Hepatocyte (in vitro differentiated cells): ENCODE measurements around the gene TBCEL. TPM values are rescaled to one million over a fixed set of nuclear protein-coding genes. Genes with fewer than 3 reads are reported as not detected.

Experiments used
- DNase-seq: peaks from one replicate; pipeline ENCODE4 v3.0.0-alpha.2; 2016; ENCODE audit warnings: low spot score
- H2AFZ ChIP-seq: fragments of 200-600 bp; sonication (generic); 2 replicates; pipeline ENCODE4 v1.6.0; 2016; ENCODE audit warnings: antibody characterized with exemption, mild to moderate bottlenecking
- H3K27ac ChIP-seq: fragments of 200-600 bp; sonication (generic); 2 replicates; pipeline ENCODE4 v1.5.1; 2016; ENCODE audit warnings: mild to moderate bottlenecking
- H3K27me3 ChIP-seq: fragments of 200-600 bp; sonication (generic); 2 replicates; pipeline ENCODE4 v1.6.1; 2016
- H3K36me3 ChIP-seq: fragments of 200-600 bp; sonication (generic); replicated peaks from 2 replicates; pipeline ENCODE4 v1.5.1; 2016; ENCODE audit warnings: low read depth; ENCODE audit not compliant: insufficient read depth
- H3K4me1 ChIP-seq: fragments of 200-600 bp; sonication (generic); 2 replicates; pipeline ENCODE4 v1.5.1; 2016; ENCODE audit warnings: mild to moderate bottlenecking, moderate library complexity; ENCODE audit not compliant: insufficient read depth
- H3K4me2 ChIP-seq: fragments of 200-600 bp; sonication (generic); 2 replicates; pipeline ENCODE4 v1.6.0; 2016
- H3K4me3 ChIP-seq: fragments of 200-600 bp; sonication (generic); 2 replicates; pipeline ENCODE4 v1.5.1; 2016; ENCODE audit warnings: mild to moderate bottlenecking
- H3K79me2 ChIP-seq: fragments of 200-600 bp; sonication (generic); 2 replicates; pipeline ENCODE4 v1.6.0; 2017; ENCODE audit warnings: mild to moderate bottlenecking
- H3K9me2 ChIP-seq: fragments of 200-600 bp; sonication (generic); replicated peaks from 2 replicates; pipeline ENCODE4 v1.6.0; 2017; ENCODE audit warnings: mild to moderate bottlenecking; ENCODE audit not compliant: insufficient read depth
- H3K9me3 ChIP-seq: fragments of 200-600 bp; sonication (generic); 2 replicates; pipeline ENCODE4 v1.5.1; 2016; ENCODE audit warnings: low read depth, mild to moderate bottlenecking
- H4K20me1 ChIP-seq: fragments of 200-600 bp; sonication (generic); 2 replicates; pipeline ENCODE4 v1.6.0; 2016; ENCODE audit warnings: mild to moderate bottlenecking; ENCODE audit not compliant: insufficient read depth, poor library complexity, severe bottlenecking
- EZH2 ChIP-seq: fragments of 200-600 bp; sonication (generic); IDR thresholded peaks from 2 replicates; pipeline ENCODE4 v1.6.1; 2016; ENCODE audit warnings: antibody characterized with exemption, mild to moderate bottlenecking, borderline replicate concordance
- EZH2phosphoT487 ChIP-seq: fragments of 200-600 bp; sonication (generic); IDR thresholded peaks from one replicate; pipeline ENCODE4 v1.6.1; 2018; ENCODE audit warnings: antibody characterized with exemption, mild to moderate bottlenecking, low read depth, moderate library complexity; ENCODE audit not compliant: unreplicated experiment, severe bottlenecking
- WGBS: methylation state at CpG from one replicate; pipeline ENCODE4 v1.1.6; 2016; ENCODE audit warnings: low lambda C conversion rate; ENCODE audit errors: missing lambda C conversion rate; 5-methylcytosine and 5-hydroxymethylcytosine counted together
- polyA plus RNA-seq: library from polyadenylated mRNA; unstranded; fragments of >200 nt; fragmentation: Nextera tagmentation; extraction: Ambion mirVana; gene quantifications from 2 replicates; pipeline ENCODE4 v1.2.1, GENCODE V29; 2016
- total RNA-seq: library from RNA; depleted of rRNA; stranded (reverse); fragments of >200 nt; gene quantifications from 2 replicates; pipeline ENCODE4 v1.2.3, GENCODE V29; 2014
- TF ChIP-seq, protein P1 (sequence below): fragments of 200-600 bp; sonication (generic); IDR thresholded peaks from 2 replicates; pipeline ENCODE4 v1.5.1; 2016; ENCODE audit warnings: antibody characterized with exemption, mild to moderate bottlenecking; ENCODE audit not compliant: poor library complexity

TBCEL gene
- total and polyA plus RNA-seq, 2 experiments from 2014 or later = 7.2 to 19.3 TPM

DNA sequence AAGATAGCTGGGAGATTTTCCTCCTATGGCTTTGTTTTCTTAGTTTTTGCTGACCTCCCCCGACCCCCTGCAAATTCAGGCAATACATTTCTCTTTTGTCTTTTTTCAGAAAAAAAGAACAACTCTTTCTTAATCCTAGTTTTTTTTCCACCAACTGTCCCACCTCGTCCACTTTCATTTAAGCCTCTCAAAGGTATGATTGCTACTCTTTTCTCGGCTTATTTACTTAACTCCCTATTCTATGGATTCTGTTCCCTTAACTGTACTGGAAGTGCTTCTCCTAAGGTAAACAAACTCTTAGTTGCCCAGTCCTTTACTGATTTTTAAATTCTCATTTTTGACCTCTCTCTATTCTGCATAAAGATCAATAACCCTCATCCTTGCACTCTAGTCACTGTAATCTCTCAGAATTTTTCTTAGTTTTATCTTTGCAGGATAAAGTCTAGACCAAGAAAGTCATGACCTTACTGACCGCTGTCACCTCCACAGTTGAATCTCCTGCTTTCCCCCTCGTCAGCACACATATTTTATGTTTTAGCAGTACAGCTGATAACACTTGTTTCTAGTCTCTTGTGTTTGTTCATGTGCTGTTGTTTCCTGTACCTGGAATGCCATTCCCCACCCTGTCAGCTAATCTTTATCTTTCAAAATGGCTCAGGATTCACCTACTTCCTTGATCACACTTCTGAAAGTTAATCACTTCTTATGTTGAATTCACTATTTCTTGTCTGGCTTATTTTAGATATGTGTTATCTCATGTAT lies 14.9 kb downstream of the TBCEL start:
- H3K9me3 ChIP-seq = no peaks in the 10 kb centered on the region
- H4K20me1 ChIP-seq = no peaks in the 10 kb centered on the region
- TF ChIP-seq, protein P1, sequence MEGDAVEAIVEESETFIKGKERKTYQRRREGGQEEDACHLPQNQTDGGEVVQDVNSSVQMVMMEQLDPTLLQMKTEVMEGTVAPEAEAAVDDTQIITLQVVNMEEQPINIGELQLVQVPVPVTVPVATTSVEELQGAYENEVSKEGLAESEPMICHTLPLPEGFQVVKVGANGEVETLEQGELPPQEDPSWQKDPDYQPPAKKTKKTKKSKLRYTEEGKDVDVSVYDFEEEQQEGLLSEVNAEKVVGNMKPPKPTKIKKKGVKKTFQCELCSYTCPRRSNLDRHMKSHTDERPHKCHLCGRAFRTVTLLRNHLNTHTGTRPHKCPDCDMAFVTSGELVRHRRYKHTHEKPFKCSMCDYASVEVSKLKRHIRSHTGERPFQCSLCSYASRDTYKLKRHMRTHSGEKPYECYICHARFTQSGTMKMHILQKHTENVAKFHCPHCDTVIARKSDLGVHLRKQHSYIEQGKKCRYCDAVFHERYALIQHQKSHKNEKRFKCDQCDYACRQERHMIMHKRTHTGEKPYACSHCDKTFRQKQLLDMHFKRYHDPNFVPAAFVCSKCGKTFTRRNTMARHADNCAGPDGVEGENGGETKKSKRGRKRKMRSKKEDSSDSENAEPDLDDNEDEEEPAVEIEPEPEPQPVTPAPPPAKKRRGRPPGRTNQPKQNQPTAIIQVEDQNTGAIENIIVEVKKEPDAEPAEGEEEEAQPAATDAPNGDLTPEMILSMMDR = no peak
- TF ChIP-seq EZH2phosphoT487 (no peak), EZH2 (no peak)
- H3K36me3 ChIP-seq = no peaks in the 10 kb centered on the region
- DNase-seq = no peak
- no peaks in the 10 kb centered on the region for H3K9me2 ChIP-seq
- H3K27me3 ChIP-seq = no peaks in the 10 kb centered on the region
- 51% methylated on average over 5 of the region's 5 CpGs for WGBS
- H3K79me2 ChIP-seq = peaks cover 53% of the 10 kb centered on the region
- no peak overlapping the region for H3K4me3 ChIP-seq
- H2AFZ ChIP-seq = no peak overlapping the region
- H3K27ac ChIP-seq = peak overlapping the region; percentile 59
- H3K4me2 ChIP-seq = peak overlapping the region; percentile 47
- peaks cover 8% of the 10 kb centered on the region for H3K4me1 ChIP-seq

DNA sequence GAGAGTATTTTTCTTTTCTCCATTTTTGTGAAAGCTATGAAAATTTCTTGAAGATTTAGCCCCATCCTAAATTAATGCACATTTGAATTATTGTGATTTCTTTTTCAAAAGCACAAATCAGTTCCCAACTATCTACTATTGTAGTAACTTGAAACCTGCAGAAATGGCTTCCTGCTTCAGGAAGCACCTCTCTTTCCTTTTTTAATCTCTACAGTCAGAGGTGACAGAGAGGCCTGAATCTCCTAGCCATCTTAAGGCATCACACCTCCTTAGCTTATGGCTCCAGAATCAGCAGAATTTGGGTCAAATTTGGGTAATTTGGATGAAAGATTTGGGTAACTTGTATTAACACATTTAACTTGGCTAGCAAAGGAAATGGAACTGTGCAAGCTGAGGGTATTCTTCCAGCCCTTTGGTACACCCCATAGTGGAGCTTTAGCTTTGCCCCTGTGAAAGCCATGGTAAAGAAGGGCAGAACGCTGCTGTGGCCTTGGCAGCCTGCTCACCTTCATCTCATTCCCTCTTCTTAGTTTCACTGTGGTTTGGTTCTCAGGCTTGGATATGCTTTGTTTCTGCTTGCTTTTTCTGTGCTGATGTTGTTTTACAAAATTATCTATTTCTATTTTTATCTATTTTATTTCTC lies 16.2 kb downstream of the TBCEL start:
- Histone ChIP-seq H3K4me3 (no peak overlapping the region), H3K36me3 (no peaks in the 10 kb centered on the region), H2AFZ (no peak overlapping the region), H3K9me3 (no peaks in the 10 kb centered on the region), H3K79me2 (peaks cover 49% of the 10 kb centered on the region), H3K27me3 (no peaks in the 10 kb centered on the region), H3K9me2 (no peaks in the 10 kb centered on the region), H4K20me1 (no peaks in the 10 kb centered on the region), H3K4me2 (no peak overlapping the region), H3K27ac (peak overlapping the region; percentile 59), H3K4me1 (peaks cover 8% of the 10 kb centered on the region)
- 97% methylated on average over 1 of the region's 1 CpG for WGBS
- no peak for TF ChIP-seq EZH2phosphoT487
- TF ChIP-seq EZH2 = no peak
- TF ChIP-seq, protein P1 = no peak
- no peak for DNase-seq

DNA sequence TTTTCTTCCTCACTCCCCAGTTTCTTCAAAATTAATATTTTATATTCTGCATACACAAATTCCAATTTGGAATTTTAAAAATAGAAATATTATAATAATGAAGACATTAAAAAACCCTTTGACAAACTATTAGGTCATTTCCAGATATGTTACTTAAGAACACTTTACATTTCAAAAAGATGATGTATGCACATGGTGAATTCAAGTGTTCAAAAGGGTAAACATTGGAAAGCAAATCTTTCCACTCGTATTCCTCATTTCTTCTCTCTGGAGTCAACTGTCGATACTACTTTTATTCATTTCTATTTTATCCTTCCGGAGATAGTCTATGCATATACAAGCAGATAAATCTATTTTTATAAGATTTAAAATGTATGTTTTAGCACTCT lies 16.7 kb downstream of the TBCEL start:
- H4K20me1 ChIP-seq = no peaks in the 10 kb centered on the region
- no peak overlapping the region for H3K4me2 ChIP-seq
- H3K79me2 ChIP-seq = peaks cover 45% of the 10 kb centered on the region
- no peak overlapping the region for H2AFZ ChIP-seq
- H3K9me2 ChIP-seq = no peaks in the 10 kb centered on the region
- peaks cover 8% of the 10 kb centered on the region for H3K4me1 ChIP-seq
- H3K27me3 ChIP-seq = no peaks in the 10 kb centered on the region
- 92% methylated on average over 3 of the region's 3 CpGs for WGBS
- H3K4me3 ChIP-seq = no peak overlapping the region
- no peaks in the 10 kb centered on the region for H3K36me3 ChIP-seq
- H3K9me3 ChIP-seq = no peaks in the 10 kb centered on the region
- no peak for TF ChIP-seq EZH2phosphoT487
- no peak for TF ChIP-seq EZH2
- TF ChIP-seq, protein P1 = no peak
- DNase-seq = no peak
- H3K27ac ChIP-seq = no peak overlapping the region
